GM19043 (cell line): ENCODE data around the gene IQCN.

Source experiments
- ATAC-seq: cut with Tn5 transposase; IDR thresholded peaks from one replicate; pipeline ENCODE4 v1.9.1; 2021; ENCODE audit warnings: low read depth; ENCODE audit not compliant: unreplicated experiment

Gene IQCN

GRCh38 chr19:18289471-18290301 is 15.4 kb upstream of the IQCN start:
- ATAC-seq, result no peak

- no peak for ATAC-seq
These were observed 13.9 kb upstream of the IQCN start for GRCh38 chr19:18287836-18288772.

- no peak for ATAC-seq
These were observed 12.9 kb upstream of the IQCN start for GRCh38 chr19:18286973-18287635.

GRCh38 chr19:18284712-18285360 is 10.6 kb upstream of the IQCN start:
- ATAC-seq, result no peak

- no peak for ATAC-seq
These were observed 9.1 kb upstream of the IQCN start for GRCh38 chr19:18283338-18283737.

- no peak for ATAC-seq
These were observed 8.5 kb upstream of the IQCN start for GRCh38 chr19:18282788-18283141.

- ATAC-seq, result no peak
These were observed 8.0 kb upstream of the IQCN start for GRCh38 chr19:18282021-18282787.

GRCh38 chr19:18281082-18282020 is 7.1 kb upstream of the IQCN start, which contains the start of gene JUND:
Gene JUND (minus strand): TSS chr19:18281622. CDS start chr19:18281484, 138 bp downstream.
- peak; percentile 61 for ATAC-seq

- no peak for ATAC-seq
These were observed 6.2 kb upstream of the IQCN start for GRCh38 chr19:18280247-18281081.

- ATAC-seq, result no peak
These were observed 5.4 kb upstream of the IQCN start for GRCh38 chr19:18279516-18280246.

- ATAC-seq, result no peak
These were observed 4.9 kb upstream of the IQCN start for GRCh38 chr19:18279266-18279515.

GRCh38 chr19:18278521-18279265 is 4.4 kb upstream of the IQCN start:
- no peak for ATAC-seq

- no peak for ATAC-seq
These were observed 617 bp upstream of the IQCN start for GRCh38 chr19:18274781-18275356.

GRCh38 chr19:18273561-18274218 is 562 bp downstream of the IQCN start:
- ATAC-seq, result no peak

- no peak for ATAC-seq
These were observed 2.8 kb downstream of the IQCN start for GRCh38 chr19:18271433-18271841.

GRCh38 chr19:18270326-18270725 is 3.9 kb downstream of the IQCN start:
- no peak for ATAC-seq
